Measurements from ENCODE around the gene DOCK4.

DOCK4 gene

DNA sequence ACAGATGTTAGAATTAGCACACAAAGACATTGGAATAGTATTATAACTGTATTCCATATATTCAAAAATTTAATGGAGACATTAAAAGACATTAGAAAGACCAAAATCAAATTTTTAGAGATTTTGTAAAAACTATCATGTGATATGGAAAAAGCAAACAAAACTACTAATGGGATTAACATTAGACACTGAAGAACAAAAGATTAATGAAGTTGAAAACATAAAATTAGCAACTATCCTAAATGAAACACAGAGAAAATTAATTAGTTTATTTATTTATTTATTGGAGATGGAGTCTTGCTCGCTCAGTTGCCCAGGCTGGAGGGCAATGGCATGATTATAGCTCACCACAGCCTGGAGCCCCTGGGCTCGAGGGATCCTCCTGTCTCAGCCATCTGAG is 158.8 kb downstream of the DOCK4 start:
- TF ChIP-seq, protein P1, sequence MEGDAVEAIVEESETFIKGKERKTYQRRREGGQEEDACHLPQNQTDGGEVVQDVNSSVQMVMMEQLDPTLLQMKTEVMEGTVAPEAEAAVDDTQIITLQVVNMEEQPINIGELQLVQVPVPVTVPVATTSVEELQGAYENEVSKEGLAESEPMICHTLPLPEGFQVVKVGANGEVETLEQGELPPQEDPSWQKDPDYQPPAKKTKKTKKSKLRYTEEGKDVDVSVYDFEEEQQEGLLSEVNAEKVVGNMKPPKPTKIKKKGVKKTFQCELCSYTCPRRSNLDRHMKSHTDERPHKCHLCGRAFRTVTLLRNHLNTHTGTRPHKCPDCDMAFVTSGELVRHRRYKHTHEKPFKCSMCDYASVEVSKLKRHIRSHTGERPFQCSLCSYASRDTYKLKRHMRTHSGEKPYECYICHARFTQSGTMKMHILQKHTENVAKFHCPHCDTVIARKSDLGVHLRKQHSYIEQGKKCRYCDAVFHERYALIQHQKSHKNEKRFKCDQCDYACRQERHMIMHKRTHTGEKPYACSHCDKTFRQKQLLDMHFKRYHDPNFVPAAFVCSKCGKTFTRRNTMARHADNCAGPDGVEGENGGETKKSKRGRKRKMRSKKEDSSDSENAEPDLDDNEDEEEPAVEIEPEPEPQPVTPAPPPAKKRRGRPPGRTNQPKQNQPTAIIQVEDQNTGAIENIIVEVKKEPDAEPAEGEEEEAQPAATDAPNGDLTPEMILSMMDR (IDR thresholded peaks at IDR 0.05; ENCODE audit: extremely low read depth, missing control alignments), result no peak
- DNase-seq (ENCODE audit: low spot score), result no peak

DNA sequence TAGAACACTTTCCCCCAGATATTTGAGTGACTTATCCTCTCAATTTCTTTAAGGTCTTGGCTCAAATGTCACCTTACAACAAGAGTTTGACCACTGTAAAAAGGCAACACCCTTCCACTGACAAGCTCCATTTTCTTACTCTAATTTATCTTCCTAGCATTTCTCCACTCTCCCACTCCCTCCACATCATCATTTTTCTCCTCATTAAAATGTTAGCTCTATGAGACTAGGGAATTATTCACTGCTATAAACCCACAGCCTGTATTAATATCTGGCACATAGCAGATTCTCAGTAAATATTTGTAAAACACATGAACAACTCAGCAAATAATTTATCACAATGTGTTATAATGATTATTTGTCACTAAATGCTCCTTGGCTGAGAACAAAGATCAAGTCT is 161.0 kb downstream of the DOCK4 start:
- TF ChIP-seq, protein P1 (IDR thresholded peaks at IDR 0.05; ENCODE audit: extremely low read depth, missing control alignments), result no peak
- DNase-seq (ENCODE audit: low spot score), result no peak

DNA sequence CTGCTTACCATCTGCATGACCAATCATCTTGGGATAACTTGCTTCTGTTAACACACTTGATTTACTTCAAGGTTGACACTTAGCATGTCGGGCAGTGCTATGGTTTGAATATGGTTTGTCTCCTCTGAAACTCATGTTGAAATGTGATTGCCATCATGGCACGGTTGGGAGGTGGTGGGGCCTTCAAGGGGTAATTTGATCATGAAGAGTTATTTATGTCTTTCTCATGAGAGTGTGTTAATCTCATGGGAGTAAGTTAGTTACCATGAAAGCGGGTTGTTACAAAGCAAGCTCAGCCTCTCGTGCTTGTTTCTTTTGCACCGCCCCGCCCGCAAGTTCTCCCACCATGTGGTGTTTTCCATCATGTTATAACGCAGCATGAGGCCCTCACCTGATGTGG is 163.6 kb downstream of the DOCK4 start:
- TF ChIP-seq, protein P1 (IDR thresholded peaks at IDR 0.05; ENCODE audit: extremely low read depth, missing control alignments), result no peak
- no peak for DNase-seq (ENCODE audit: low spot score)

DNA sequence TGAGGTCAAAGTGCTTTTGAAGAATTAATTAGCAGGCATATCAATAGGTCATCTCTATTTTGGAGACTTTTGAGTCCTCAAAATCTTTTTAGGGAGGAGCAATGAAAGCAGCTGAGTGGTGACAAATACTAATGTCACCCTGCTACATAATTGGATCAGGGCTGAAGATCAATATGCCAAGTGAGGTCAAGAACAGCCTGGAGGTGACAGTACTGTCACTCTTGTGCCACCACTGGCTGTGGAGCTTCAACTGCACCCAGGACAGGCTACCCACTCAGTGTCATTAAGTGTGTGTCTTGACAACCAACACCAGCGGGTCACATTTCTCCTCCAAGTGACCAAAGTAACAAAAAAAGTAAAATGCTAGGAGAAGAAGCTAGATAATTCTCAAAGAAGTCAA is 167.8 kb downstream of the DOCK4 start:
- TF ChIP-seq, protein P1 (IDR thresholded peaks at IDR 0.05; ENCODE audit: extremely low read depth, missing control alignments), result no peak
- DNase-seq (ENCODE audit: low spot score), result no peak

DNA sequence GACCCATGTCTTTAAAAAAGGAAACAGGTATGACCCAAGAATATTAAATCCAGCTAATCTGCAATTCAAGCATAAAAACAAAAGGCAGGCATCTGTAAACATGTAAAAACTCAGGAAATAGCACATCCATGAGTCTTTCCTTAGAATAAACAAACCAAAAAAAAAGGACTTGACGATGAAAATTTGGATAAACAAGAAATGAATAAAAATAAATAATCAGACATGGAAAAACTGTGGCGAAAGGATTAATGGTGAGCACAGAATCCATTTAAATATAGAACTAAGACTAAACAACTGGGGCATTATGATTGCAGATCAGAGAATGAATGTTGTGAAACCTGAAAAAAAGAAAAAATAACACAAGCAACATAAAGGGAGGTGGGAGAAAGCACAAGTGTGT is 170.1 kb downstream of the DOCK4 start:
- TF ChIP-seq, protein P1 (IDR thresholded peaks at IDR 0.05; ENCODE audit: extremely low read depth, missing control alignments), result no peak
- DNase-seq (ENCODE audit: low spot score), result no peak

DNA sequence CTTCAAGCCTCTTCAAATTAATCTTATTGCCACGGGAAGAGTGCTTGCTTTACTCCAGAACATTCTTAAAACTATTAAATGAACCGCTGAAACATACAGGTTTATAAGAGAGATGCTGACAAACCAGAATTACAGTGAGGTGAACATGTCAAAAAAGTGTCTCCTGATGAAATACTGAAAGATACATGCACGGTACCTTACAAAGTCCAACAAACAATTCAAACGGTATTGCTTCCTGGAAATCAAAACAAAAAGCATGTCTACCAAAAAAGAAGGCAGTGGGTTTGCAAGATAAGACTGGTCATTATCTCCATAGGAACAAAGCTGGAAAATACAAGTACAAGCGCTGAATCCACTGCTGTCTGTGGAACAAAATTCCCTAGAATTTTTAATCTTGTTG is 174.5 kb downstream of the DOCK4 start:
- DNase-seq (ENCODE audit: low spot score), result no peak
- TF ChIP-seq, protein P1 (IDR thresholded peaks at IDR 0.05; ENCODE audit: extremely low read depth, missing control alignments), result no peak

DNA sequence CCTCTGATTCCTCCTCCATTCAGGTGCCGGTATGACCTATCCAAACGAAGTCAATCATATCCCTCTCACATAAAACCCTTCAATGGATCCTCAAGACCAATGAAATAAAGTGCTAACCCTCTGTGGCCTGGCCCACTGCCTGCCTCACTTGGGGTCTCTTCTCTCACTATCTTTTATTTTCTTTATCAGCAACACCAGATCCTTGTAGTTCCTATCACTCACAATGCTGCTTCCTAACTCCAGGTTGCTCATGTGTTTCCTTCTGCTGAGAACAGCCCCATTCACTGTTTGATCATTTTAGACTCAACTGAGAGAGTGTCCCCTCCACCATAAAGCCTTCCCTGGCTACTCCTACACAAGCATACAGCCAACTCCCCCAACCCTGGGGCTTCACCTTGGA is 180.6 kb downstream of the DOCK4 start:
- TF ChIP-seq, protein P1 (IDR thresholded peaks at IDR 0.05; ENCODE audit: extremely low read depth, missing control alignments), result no peak
- DNase-seq (ENCODE audit: low spot score), result no peak
